A549 (cell line): ENCODE results near the gene RNF123. TPM values are rescaled to one million over a fixed set of nuclear protein-coding genes. Genes with fewer than 3 reads are reported as not detected.

Experiments used
- ATAC-seq, 2 experiments: fragments of 200-7000 bp in 1 of 2; fragments of >200 bp in 1 of 2; cut with Nextera tagmentation in 1 of 2; cut with Tn5 transposase in 1 of 2; 3 replicates each; pipeline versions ENCODE4 v1.8.0 to v1.9.1; 2018 to 2020; ENCODE audit warnings: mild to moderate bottlenecking in 1 of 2, moderate library complexity in 1 of 2
- CTCF ChIA-PET: fragments of 300-600 bp; sonication (Branson Sonifier 250); formaldehyde crosslinking; extraction: SDS; loops from one replicate; lab custom pipeline; 2021; ENCODE audit warnings: antibody characterized with exemption, inconsistent platforms; lab: Yijun Ruan, JAX
- POLR2A ChIA-PET: fragments of 350-600 bp; formaldehyde crosslinking; extraction: SDS; loops from one replicate; lab custom pipeline; 2021; ENCODE audit warnings: antibody characterized with exemption, inconsistent platforms; lab: Yijun Ruan, JAX
- DNase-seq, 2 experiments: peaks; one replicate each; pipeline versions ENCODE4 v3.0.0 to v3.0.0-alpha.2; 2011 to 2016; ENCODE audit warnings: low read depth in 1 of 2, low spot score in 1 of 2
- FAIRE-seq: peaks from 2 replicates; lab custom pipeline; 2011; peaks lifted over from hg19 to GRCh38; lab: Jason Lieb, UNC
- H3K27ac ChIP-seq, 2 experiments: fragments of >200 bp; sonication (Bioruptor Twin); formaldehyde crosslinking; 3 replicates each; pipeline ENCODE4 v1.5.1; 2016 to 2017
- H3K4me1 ChIP-seq: fragments of >200 bp; sonication (Bioruptor Twin); formaldehyde crosslinking; 3 replicates; pipeline ENCODE4 v1.6.1; 2016
- H3K4me2 ChIP-seq: fragments of >200 bp; sonication (Bioruptor Twin); formaldehyde crosslinking; 3 replicates; pipeline ENCODE4 v1.6.1; 2016
- H3K4me3 ChIP-seq: fragments of >200 bp; sonication (Bioruptor Twin); formaldehyde crosslinking; 3 replicates; pipeline ENCODE4 v1.5.1; 2016
- H3K9me3 ChIP-seq: fragments of >200 bp; sonication (Bioruptor Twin); formaldehyde crosslinking; 3 replicates; pipeline ENCODE4 v1.6.1; 2016
- CBX2 ChIP-seq: fragments of 200-600 bp; sonication (generic); IDR thresholded peaks from 2 replicates; pipeline ENCODE4 v1.6.1; 2016; ENCODE audit warnings: low read depth, mild to moderate bottlenecking, borderline replicate concordance
- CHD2 ChIP-seq: fragments of 150-350 bp; IDR thresholded peaks from 2 replicates; pipeline ENCODE4 v1.6.1; 2014; ENCODE audit warnings: low read length; ENCODE audit not compliant: partially characterized antibody
- EHMT2 ChIP-seq: fragments of 200-600 bp; sonication (generic); IDR thresholded peaks from 2 replicates; pipeline ENCODE4 v1.6.1; 2016; ENCODE audit warnings: antibody characterized with exemption, low read depth, mild to moderate bottlenecking, moderate library complexity
- ESRRA ChIP-seq: fragments of 150-350 bp; IDR thresholded peaks from 2 replicates; pipeline ENCODE4 v1.6.1; 2014; ENCODE audit warnings: mild to moderate bottlenecking, low read length, borderline replicate concordance
- FOSB ChIP-seq: fragments of 250-450 bp; sonication (Bioruptor Pico); IDR thresholded peaks from 2 replicates; pipeline ENCODE4 v1.5.0; 2020; ENCODE audit warnings: mild to moderate bottlenecking, moderate library complexity
- FOSL2 ChIP-seq, 2 experiments: fragments of 450-650 bp in 1 of 2; fragments of >200 bp in 1 of 2; sonication (Bioruptor Twin) in 1 of 2; formaldehyde crosslinking; IDR thresholded peaks; 2 replicates each; pipeline versions ENCODE4 v1.5.0 to v1.6.1; 2016 to 2020; ENCODE audit warnings: mild to moderate bottlenecking in 1 of 2, moderate library complexity in 1 of 2
- FOXS1 ChIP-seq: fragments of 250-450 bp; sonication (Bioruptor Pico); IDR thresholded peaks from 2 replicates; pipeline ENCODE4 v1.5.0; 2020; ENCODE audit warnings: mild to moderate bottlenecking, moderate library complexity
- HDAC2 ChIP-seq: fragments of 200-600 bp; sonication (generic); IDR thresholded peaks from 2 replicates; pipeline ENCODE4 v1.6.1; 2016
- HOXB13 ChIP-seq: fragments of 250-450 bp; sonication (Bioruptor Pico); IDR thresholded peaks from 2 replicates; pipeline ENCODE4 v1.5.0; 2020; ENCODE audit warnings: low read depth, mild to moderate bottlenecking, moderate library complexity
- HOXB5 ChIP-seq: fragments of 250-450 bp; sonication (Bioruptor Pico); IDR thresholded peaks from 2 replicates; pipeline ENCODE4 v1.5.0; 2020; ENCODE audit warnings: mild to moderate bottlenecking, moderate library complexity
- JUNB ChIP-seq: fragments of >200 bp; sonication (Bioruptor Twin); formaldehyde crosslinking; IDR thresholded peaks from 2 replicates; pipeline ENCODE4 v1.6.1; 2016
- KDM5A ChIP-seq: fragments of 200-600 bp; sonication (generic); IDR thresholded peaks from 2 replicates; pipeline ENCODE4 v1.6.1; 2016; ENCODE audit warnings: antibody characterized with exemption, mild to moderate bottlenecking
- NR3C1 ChIP-seq: fragments of >200 bp; sonication (Bioruptor Twin); formaldehyde crosslinking; IDR thresholded peaks from 3 replicates; pipeline ENCODE4 v1.6.1; 2017
- RAD21 ChIP-seq, 2 experiments: fragments of >200 bp in 1 of 2; sonication (Bioruptor Twin) in 1 of 2; formaldehyde crosslinking in 1 of 2; IDR thresholded peaks in 1 of 2; conservative IDR thresholded peaks in 1 of 2; 2 replicates in 1 of 2; 3 replicates in 1 of 2; pipeline ENCODE4 v1.6.1; 2012 to 2018; ENCODE audit warnings: inconsistent platforms in 1 of 2
- RARB ChIP-seq: fragments of 250-450 bp; sonication (Bioruptor Pico); IDR thresholded peaks from 2 replicates; pipeline ENCODE4 v1.8.0; 2021; ENCODE audit warnings: mild to moderate bottlenecking, moderate library complexity
- RNF2 ChIP-seq: fragments of 200-600 bp; sonication (generic); IDR thresholded peaks from 2 replicates; pipeline ENCODE4 v1.6.1; 2016; ENCODE audit warnings: low read depth, mild to moderate bottlenecking, antibody characterized with exemption, moderate library complexity, borderline replicate concordance
- SMC3 ChIP-seq: fragments of >200 bp; sonication (Bioruptor Twin); formaldehyde crosslinking; IDR thresholded peaks from 3 replicates; pipeline ENCODE4 v1.6.1; 2018; ENCODE audit warnings: inconsistent platforms
- TP53 ChIP-seq: fragments of 250-450 bp; sonication (Bioruptor Pico); IDR thresholded peaks from 2 replicates; pipeline ENCODE4 v1.5.0; 2021; ENCODE audit warnings: mild to moderate bottlenecking, moderate library complexity
- ZC3H11A ChIP-seq: fragments of 450-650 bp; IDR thresholded peaks from 2 replicates; pipeline ENCODE4 v1.6.1; 2014; ENCODE audit warnings: antibody characterized with exemption, mild to moderate bottlenecking
- WGBS: methylation state at CpG from one replicate; pipeline ENCODE4 v1.1.6; 2017; ENCODE audit errors: missing lambda C conversion rate; 5-methylcytosine and 5-hydroxymethylcytosine counted together
- polyA plus RNA-seq, 4 experiments: library from polyadenylated mRNA; depleted of rRNA in 3 of 4; stranded (reverse); fragments of >200 nt; fragmentation: RNase III in 1 of 4; extraction: RNeasy Plus Mini Kit Qiagen cat#74134 plus additional on column Dnase treatment in 1 of 4; gene quantifications; 2 replicates in 3 of 4; 3 replicates in 1 of 4; pipeline ENCODE4 v1.2.3, GENCODE V29; 2011 to 2017
- TF ChIP-seq, protein P1 (sequence below): fragments of 150-350 bp; IDR thresholded peaks from 2 replicates; pipeline ENCODE4 v1.6.1; 2014; ENCODE audit warnings: low read depth, mild to moderate bottlenecking, low read length
- TF ChIP-seq, protein P2 (sequence below): fragments of >200 bp; sonication (Bioruptor Twin); formaldehyde crosslinking; IDR thresholded peaks from 3 replicates; pipeline ENCODE4 v1.6.1; 2016

RNF123 gene
- polyA plus RNA-seq, 2 of the 4 experiments (the other 2 are of a cell fraction), result 14.4 to 16.0 TPM

DNA sequence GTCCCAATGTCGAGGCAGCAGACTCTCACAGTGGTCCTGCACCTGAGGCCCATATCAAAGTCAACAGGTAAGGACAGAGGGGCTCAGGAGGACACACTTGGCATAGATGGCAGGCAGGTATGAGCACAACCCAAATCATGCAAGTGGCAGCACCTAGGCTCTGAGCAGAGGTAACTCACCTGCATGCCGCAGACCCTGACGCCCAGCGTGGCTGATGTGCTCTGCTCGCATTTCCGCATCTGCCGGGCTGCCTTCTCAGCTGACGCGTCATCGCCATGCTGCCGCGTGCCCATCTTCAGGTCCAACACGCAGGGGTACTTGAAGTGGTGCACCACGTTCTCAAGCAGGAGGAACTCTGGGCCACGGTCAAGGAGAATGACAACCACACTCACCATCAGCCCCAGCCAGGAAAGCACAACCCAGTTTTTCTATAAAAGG, 38.6 kb downstream of the RNF123 start:
- Histone ChIP-seq H3K4me3 (no peak overlapping the region), H3K27ac (no peak overlapping the region), H3K9me3 (no peaks in the 10 kb centered on the region), H3K4me2 (no peak overlapping the region), H3K4me1 (peaks cover 7% of the 10 kb centered on the region)
- TF ChIP-seq RNF2 (no peak), CHD2 (no peak), FOSL2 (IDR thresholded peaks at IDR 0.05) (no peak), FOSL2 (CRISPR knock-in tag; IDR thresholded peaks at IDR 0.05) (no peak), EHMT2 (no peak), FOSB (CRISPR knock-in tag) (no peak), TP53 (CRISPR knock-in tag) (no peak), HDAC2 (no peak)
- ATAC-seq (no peak), DNase-seq (no peak), FAIRE-seq (no peak)
- ChIA-PET CTCF (no interaction called here), POLR2A (no interaction called here)
- WGBS, result 97% methylated on average over 15 of the region's 15 CpGs

GRCh38 chr3:49729966-49730609, 40.7 kb downstream of the RNF123 start:
- ATAC-seq (no peak), FAIRE-seq (no peak), DNase-seq (no peak)
- ChIA-PET CTCF (interaction anchor here (0.6 to 0.7 kb wide), 2 partner anchors 14 to 144 kb away, joined by 3 to 4 read pairs; no protein-coding TSS in a partner anchor), POLR2A (interaction anchor here (0.6 kb wide), 1 partner anchor 226 kb away, joined by 4 read pairs; no protein-coding TSS in a partner anchor)
- H3K4me3 ChIP-seq, result no peak overlapping the region
- no peak overlapping the region for H3K27ac ChIP-seq
- 98% methylated on average over 4 of the region's 4 CpGs for WGBS
- TF ChIP-seq HOXB13 (CRISPR knock-in tag) (no peak), RAD21 (conservative IDR thresholded peaks at IDR 0.05 in 1 of 2, IDR thresholded peaks at IDR 0.05 in 1 of 2) (no peak), HOXB5 (CRISPR knock-in tag) (no peak), KDM5A (no peak), JUNB (no peak)
- no peaks in the 10 kb centered on the region for H3K9me3 ChIP-seq
- H3K4me1 ChIP-seq, result no peaks in the 10 kb centered on the region
- H3K4me2 ChIP-seq, result no peak overlapping the region

DNA sequence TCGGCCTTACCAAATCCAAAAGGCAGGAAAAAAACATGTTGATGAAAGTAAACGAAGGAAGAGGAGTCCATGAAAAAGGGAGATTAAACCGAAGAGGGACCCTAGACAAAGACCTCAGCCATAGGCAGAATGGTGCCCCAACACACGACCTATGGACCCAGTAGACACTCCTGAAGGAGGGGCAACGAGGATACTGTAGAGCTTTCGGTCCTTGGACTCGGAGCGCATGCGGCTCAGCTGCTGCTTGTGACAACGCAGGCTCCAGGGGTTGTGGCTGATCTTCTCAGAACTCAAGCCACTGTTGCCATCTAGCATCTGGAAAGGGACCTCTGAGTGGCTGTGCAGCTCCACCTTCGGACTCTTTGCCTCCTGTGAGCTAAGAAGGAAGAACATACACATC, 43.2 kb downstream of the RNF123 start:
- WGBS, result 89% methylated on average over 11 of the region's 11 CpGs
- H3K27ac ChIP-seq, result no peak overlapping the region
- no peak overlapping the region for H3K4me2 ChIP-seq
- no peaks in the 10 kb centered on the region for H3K4me1 ChIP-seq
- POLR2A ChIA-PET, result no interaction called here
- CTCF ChIA-PET, result interaction anchor here (0.7 kb wide), 1 partner anchor 13 kb away, joined by 3 read pairs; no protein-coding TSS in a partner anchor
- H3K4me3 ChIP-seq, result no peak overlapping the region
- TF ChIP-seq NR3C1 (no peak), FOXS1 (CRISPR knock-in tag) (no peak), ZC3H11A (no peak), CBX2 (no peak), EHMT2 (no peak), ESRRA (no peak), KDM5A (no peak), RARB (CRISPR knock-in tag) (no peak)
- TF ChIP-seq, protein P1, sequence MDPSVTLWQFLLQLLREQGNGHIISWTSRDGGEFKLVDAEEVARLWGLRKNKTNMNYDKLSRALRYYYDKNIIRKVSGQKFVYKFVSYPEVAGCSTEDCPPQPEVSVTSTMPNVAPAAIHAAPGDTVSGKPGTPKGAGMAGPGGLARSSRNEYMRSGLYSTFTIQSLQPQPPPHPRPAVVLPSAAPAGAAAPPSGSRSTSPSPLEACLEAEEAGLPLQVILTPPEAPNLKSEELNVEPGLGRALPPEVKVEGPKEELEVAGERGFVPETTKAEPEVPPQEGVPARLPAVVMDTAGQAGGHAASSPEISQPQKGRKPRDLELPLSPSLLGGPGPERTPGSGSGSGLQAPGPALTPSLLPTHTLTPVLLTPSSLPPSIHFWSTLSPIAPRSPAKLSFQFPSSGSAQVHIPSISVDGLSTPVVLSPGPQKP, result no peak
- H3K9me3 ChIP-seq, result no peaks in the 10 kb centered on the region
- no peak for FAIRE-seq
- DNase-seq, result no peak
- no peak for ATAC-seq

DNA sequence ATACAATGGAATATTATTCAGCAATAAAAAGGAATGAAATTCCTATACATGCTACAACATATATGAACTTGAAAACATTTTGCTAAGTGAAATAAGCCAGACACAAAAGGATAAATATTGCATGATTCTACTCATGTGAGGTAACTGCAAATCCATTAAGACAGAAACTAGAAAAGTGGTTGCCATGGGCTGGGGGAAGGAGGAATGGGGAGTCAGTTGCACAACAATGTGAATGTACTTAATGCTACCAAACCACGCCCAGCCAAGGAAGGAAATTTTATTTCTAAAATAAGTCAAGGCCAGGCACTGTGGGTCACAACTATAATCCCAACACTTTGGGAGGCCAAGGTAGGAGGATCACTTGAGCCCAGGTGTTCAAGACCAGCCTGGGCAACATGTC, 44.2 kb downstream of the RNF123 start:
- CTCF ChIA-PET, result interaction anchor here (0.6 kb wide), 1 partner anchor 531 kb away, joined by 4 read pairs; no protein-coding TSS in a partner anchor
- no peaks in the 10 kb centered on the region for H3K9me3 ChIP-seq
- no peaks in the 10 kb centered on the region for H3K4me1 ChIP-seq
- H3K4me2 ChIP-seq, result no peak overlapping the region
- FAIRE-seq, result no peak
- TF ChIP-seq RAD21 (conservative IDR thresholded peaks at IDR 0.05 in 1 of 2, IDR thresholded peaks at IDR 0.05 in 1 of 2) (no peak), CBX2 (no peak), JUNB (no peak), FOSL2 (IDR thresholded peaks at IDR 0.05) (no peak), FOSL2 (CRISPR knock-in tag; IDR thresholded peaks at IDR 0.05) (no peak), SMC3 (no peak)
- TF ChIP-seq, protein P2, sequence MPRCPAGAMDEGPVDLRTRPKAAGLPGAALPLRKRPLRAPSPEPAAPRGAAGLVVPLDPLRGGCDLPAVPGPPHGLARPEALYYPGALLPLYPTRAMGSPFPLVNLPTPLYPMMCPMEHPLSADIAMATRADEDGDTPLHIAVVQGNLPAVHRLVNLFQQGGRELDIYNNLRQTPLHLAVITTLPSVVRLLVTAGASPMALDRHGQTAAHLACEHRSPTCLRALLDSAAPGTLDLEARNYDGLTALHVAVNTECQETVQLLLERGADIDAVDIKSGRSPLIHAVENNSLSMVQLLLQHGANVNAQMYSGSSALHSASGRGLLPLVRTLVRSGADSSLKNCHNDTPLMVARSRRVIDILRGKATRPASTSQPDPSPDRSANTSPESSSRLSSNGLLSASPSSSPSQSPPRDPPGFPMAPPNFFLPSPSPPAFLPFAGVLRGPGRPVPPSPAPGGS, result no peak
- TF ChIP-seq, all 56 proteins: peak for 0
- Histone ChIP-seq H3K4me3 (no peak overlapping the region), H3K27ac (no peak overlapping the region)
- no peak for DNase-seq
- 100% methylated on average over 1 of the region's 1 CpG for WGBS
- no peak for ATAC-seq
- POLR2A ChIA-PET, result no interaction called here
